Neural progenitor cell (in vitro differentiated cells): Measurements from ENCODE around the gene PACRGL.

Source experiments
- CTCF ChIP-seq: fragments of 200-600 bp; sonication (generic); IDR thresholded peaks from 2 replicates; pipeline ENCODE4 v1.5.1; 2017; ENCODE audit warnings: antibody characterized with exemption, mild to moderate bottlenecking
- EZH2 ChIP-seq: fragments of 200-600 bp; sonication (generic); IDR thresholded peaks from 2 replicates; pipeline ENCODE4 v1.6.1; 2017; ENCODE audit warnings: antibody characterized with exemption, mild to moderate bottlenecking, moderate library complexity

DNA sequence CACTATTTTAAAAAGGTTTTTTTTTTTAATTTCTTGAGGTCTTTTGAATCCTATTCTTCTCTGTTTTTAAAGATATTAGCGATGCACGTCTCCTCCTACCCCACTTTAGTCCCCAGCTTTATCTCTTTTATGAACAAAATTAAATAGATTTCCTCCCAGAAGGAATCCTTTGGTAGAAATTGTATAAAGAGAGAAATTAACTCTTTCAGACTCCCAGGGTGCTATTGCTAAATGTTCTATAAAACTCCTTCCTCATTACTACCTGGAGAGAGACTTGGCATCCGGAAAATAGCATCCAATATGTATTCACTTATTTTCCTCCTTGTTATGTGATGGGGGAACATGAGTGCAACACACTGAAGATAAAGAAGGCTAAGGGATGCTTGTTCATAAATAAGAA, 16.5 kb upstream of the PACRGL start:
- TF ChIP-seq CTCF (no peak), EZH2 (no peak)
